HG02610 (cell line): ENCODE results near the gene MED27.

Experiments
- ATAC-seq: cut with Tn5 transposase; IDR thresholded peaks from one replicate; pipeline ENCODE4 v1.9.1; 2021; ENCODE audit warnings: mild to moderate bottlenecking, moderate library complexity; ENCODE audit not compliant: unreplicated experiment

MED27 gene

DNA sequence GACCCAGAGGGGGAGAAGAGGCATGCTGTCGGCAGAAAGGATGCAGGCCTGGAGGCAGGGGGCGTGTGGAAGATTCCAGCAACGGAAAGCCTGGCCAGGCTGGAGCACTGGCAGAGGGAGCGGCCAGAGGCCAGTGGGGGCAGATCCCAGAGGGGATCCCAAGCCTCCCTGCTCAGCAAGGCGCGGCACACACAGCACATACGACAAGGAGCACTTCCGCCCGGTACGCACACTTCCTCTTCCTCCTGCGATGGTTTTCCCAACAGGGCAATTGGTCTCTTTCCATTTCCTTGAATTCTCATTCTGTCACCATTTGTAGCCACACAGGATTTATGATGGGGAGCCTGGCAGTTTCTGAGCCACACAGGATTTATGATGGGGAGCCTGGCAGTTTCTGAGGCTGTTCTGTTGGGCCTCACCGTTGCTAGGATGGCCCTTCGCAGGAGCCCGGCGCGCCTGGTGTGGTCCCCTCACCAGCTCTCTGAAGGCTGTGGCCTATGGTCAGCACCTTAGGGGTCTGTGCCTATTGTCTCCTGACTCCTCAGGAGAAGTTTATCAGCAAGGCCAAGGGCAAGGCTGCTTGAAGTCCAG lies 216.3 kb downstream of the MED27 start:
- no peak for ATAC-seq

DNA sequence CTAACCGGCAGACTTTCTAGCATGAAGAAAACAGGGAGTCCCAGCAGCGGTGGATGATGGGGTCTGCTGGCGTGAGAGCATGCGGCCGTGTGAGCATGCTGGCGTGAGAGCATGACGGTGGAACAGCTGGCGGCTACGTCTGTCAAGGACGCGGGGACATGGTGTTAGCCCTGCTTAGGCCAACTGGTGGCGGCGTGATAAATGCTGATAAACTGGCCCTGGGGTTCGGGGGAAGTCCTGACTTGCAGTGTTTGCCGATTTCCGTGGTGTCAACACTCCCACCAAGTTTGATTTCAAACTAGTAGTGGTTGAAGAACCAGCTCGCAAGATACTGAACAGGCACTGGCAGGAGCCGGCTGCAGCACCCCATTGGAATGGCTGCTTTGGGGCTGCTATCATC lies 217.4 kb downstream of the MED27 start:
- no peak for ATAC-seq

DNA sequence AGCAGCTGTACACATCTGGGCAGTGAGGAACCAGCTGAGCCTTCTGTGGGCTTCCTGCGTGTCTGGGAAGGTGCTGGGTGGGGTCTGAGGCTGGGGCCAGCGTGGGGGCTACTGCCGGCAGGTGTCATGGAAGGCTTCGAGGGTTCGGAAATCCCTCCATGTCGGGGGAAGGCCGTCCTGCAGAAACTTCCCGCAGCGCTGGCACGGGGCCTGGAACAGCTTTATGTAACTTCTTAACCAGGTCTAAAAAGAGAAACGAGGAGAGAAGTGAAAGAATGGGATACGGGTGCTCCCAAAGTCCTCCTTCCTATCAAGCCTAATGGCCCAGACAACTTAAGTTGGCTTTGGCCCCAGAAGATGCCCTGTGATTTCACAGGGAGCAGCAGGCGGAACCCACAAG lies 219.2 kb downstream of the MED27 start:
- ATAC-seq, result no peak

DNA sequence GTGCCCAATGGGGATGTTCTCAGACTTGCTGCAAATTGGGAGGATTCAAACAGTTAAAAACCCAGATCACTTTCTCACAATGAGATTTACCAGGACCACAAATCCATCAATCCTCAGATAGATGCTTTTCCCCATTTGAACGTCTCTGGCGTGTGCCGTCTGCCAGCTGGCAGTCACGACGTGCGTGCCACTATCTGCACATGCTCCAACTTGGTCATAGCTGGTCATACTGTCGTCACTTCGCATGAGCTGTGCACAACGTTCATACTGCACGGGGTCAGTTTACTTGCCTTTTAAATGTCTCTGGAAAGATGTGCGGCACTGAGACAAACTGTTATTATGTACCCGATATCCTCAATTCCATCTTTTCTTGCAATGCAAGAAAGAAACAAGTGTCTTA lies 221.5 kb downstream of the MED27 start:
- no peak for ATAC-seq

GRCh38 chr9:131856105-131856504 lies 223.6 kb downstream of the MED27 start:
- ATAC-seq, result no peak

DNA sequence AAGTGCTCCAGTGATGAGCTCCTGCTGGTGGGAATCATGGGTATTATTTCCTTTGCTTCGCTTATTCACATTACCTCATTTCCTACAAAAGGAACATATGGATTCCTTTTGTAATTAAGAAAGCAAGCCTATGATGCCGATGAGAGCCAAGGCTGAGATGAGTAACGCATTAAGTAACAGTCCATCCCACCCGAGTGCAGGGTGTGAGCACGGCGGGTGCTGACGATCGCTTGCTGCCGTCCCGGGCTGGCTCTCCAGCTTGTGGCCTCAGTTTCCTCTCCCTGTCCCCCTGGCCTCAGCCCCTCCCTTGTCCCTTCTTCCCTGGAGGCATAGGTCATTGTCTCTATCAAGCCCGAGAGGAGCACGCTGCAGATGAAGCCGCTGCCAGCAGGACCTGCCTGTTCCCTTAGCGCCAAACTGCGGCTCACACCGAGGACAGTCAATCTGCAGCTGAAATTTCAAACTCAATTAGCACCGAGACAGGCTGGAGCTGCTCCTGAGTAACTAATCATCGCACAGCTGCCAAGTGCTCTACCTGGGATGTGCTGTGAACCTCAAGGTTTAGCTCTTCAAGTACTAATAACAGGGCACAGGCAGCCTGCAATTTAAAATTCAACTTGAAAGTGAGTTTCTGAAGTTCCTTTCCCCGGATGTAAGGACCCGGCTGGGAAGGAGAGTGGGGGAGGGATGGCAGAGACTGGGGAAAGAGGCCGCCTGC lies 224.6 kb downstream of the MED27 start:
- no peak for ATAC-seq

DNA sequence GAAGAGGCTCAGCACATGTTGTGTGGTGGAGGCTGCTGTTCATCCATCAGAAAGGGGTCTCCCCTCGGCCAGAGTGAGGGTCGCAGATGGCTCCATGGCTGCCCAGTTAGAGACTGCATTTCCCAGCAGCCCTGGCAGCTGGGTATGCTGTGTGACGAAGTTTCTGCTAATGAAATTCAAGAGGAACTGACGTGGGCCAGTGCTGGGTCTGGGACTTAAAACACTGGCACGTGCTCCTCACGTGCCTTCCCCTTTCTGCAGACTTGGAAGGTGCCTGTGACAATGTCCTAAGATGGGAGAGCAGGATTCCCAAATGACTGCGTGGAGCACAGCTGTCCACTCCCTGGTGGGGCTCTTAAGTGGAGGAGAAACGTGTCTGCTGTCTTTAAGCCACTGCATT lies 225.3 kb downstream of the MED27 start:
- ATAC-seq, result no peak

DNA sequence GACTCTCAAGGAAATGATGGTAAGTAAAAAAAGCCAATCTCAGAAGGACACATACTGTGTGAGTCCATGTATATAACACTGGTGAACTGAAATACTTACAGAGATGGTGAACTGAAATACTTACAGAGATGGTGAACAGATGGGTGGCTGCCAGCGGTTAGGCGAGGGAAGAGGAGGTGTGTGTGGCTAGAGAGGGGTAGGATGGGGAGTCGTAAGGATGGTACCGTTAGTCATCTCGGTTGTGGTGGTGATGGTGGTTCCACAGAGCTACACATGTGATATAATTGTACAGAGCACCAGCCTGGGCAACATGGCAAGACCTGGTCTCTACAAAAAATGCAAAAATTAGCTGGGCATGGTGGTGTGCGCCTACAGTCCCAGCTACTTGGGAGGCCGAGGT lies 226.2 kb downstream of the MED27 start:
- ATAC-seq, result no peak

- no peak for ATAC-seq
Observed at GRCh38 chr9:131851414-131851813, 228.3 kb downstream of the MED27 start.

DNA sequence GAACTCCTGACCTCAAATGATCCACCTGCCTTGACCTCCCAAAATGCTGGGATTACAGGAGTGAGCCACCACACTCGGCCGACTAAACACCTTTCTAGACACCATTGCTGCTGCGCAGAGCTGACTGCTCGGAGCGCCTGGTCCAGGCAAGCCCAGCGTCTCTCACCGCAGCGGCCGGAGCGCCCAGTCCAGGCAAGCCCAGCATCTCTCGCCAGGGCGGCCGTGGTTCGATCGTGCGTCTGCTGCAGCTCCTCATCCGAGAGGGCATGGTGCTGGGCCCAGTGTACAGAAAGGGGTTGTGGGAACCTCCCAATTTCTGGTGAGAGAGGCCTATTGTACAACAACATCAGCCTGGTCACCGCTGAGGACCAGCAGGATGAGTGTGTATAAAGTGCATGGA lies 230.3 kb downstream of the MED27 start:
- ATAC-seq, result no peak

DNA sequence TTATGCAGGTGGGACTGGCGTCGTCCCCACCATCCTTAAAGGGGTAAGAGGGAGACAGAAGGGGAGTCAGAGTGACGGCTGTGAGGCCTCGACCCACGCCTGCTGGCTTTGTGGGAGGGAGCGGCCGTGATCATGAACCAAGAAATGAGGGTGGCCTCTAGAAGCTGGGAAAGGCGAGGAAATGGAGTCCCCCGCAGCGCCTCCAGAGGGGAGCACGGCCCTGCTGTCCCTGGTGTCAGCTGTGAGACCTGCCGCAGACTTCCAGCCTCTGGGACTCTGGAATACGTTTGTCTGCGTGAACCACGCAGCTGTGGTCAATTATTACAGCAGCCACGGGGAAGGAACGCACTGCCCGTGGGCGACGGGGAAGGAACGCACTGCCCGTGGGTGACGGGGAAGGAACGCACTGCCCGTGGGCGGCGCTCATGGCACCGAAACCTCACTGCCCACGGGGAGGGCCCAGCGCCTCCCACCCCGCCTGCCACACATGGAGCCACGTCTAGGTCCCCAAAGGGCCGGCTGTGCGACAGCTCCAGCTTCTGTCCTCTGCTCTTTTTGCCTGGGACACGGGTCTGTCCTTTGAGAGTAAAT lies 231.0 kb downstream of the MED27 start:
- no peak for ATAC-seq

DNA sequence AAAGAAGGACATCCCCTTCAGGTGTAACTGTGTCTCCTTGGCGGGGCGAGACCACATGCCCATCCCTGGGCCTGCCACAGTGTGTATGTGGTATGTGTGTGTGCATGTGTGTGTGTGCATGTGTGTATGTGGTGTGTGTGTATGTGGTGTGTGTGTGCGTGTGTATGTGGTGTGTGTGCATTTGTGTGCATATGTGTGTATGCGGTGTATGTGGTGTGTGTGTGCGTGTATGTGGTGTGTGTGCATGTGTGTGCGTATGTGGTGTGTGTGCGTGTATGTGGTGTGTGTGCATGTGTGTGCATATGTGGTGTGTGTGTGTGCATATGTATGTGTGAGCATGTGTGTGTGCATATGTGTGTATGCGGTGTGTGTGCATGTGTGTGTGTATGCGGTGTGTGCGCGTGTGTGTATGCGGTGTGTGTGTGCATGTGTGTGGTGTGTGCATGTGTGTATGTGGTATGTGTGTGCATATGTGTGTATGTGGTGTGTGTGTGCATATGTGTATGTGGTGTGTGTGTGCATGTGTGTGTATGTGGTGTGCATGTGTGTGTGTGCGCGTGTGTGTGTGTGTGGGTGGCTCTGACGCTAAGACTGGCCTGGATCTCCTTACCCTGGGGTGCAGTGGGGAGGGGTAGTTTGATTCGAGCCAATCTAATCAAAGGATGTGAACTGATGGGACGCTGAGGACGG lies 231.9 kb downstream of the MED27 start:
- no peak for ATAC-seq

- no peak for ATAC-seq
Observed at GRCh38 chr9:131845305-131846298, 234.1 kb downstream of the MED27 start.

DNA sequence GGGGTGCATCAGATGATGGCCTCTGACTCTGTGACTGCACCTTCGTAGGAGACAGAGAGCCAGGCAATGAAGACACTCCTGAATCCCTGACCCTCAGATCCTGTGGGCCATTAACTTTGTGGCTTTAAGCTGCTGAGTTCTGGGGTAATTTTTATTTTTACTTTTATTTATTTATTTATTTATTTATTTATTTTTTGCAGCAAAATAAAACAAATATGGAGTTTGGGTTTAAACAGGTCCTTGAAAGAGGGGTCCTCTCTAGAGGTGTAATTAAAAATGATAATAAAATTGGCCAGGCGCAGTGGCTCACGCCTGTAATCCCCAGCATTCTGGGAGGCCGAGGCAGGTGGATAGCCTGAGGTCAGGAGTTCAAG lies 234.9 kb downstream of the MED27 start:
- ATAC-seq, result no peak

DNA sequence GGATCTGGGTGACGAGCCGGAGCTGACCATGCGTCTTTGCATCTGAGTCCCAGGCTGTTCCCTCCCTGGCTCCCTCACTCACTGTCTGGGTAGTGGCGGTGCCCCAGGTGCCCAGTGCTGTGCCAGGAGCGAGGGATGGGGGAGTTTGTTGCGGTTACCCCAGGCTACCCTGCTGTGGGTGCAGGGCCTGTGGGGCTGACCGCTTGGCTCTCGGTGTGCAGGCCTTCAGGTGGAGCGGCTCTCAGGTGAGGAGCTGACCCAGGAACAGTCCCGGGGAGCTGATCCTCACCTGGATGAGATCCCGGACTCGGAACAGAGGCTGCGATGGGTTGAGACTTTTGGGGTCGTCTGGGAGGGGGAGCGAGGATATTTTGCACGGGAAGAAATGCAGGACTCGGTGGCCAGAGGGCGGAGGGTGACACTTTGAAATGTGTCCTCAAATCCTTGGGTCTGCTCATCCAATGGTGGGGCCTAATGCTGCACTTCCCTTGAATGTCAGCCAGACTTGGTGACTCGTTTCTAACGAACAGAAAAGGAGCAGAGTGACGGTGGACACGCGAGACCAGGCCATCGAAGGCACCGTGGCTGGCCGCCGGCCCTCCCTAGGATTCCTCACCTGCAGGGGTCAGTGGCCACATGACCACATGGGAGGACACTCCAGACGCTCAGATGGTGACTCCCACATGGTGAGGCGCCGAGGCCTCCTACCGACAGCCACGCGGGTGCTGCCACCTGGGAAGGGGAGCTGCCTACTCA lies 235.5 kb downstream of the MED27 start:
- ATAC-seq, result no peak

DNA sequence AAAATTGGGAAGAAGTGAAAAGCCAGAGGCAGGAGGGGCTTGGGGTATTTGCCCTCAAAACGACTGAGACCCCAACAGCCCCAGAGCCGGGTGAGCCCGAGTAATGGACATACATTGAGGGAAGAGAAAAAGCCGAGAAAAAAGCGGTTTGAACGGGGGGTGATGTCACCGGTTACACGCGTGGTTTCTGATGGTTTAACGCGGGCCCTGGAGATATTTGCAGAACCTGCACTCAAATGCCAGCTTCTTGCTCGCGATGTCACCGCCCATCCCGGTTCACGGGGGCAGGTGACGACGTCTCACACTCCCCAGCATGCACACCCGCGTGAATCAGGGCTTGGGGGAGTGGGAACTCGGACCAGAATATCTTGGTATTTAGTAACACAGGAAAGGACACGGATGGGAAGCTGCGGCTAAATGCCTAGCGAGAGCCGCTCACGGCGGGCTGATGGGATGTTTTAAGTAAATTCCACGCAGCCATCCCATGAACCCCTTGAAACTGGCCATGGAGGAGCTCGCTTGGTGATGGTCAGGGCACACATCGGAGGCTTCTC lies 237.8 kb downstream of the MED27 start:
- no peak for ATAC-seq

GRCh38 chr9:131840751-131841702 lies 238.6 kb downstream of the MED27 start:
- no peak for ATAC-seq

GRCh38 chr9:131840220-131840619 lies 239.4 kb downstream of the MED27 start:
- ATAC-seq, result no peak
